Thoracic aorta (tissue), 2 donors: ENCODE measurements around the gene STOML1. TPM values are rescaled to one million over a fixed set of nuclear protein-coding genes. Genes with fewer than 3 reads are reported as not detected.

ENCODE experiments used
- ATAC-seq: fragments of 150-250 bp; one replicate; pipeline ENCODE4 v1.8.0; 2017; ENCODE audit warnings: low read depth; ENCODE audit not compliant: insufficient number of reproducible peaks, low FRiP score
- DNase-seq: peaks from one replicate; pipeline ENCODE4 v3.0.0-alpha.2; 2020; ENCODE audit warnings: low spot score
- H3K27ac ChIP-seq, 2 donors: fragments of 200-600 bp; sonication (generic); 1 replicate in 1 of 2; 2 replicates in 1 of 2; pipeline ENCODE4 v1.5.1; 2016; ENCODE audit warnings: mild to moderate bottlenecking in 2 of 2, moderate library complexity in 2 of 2
- H3K27me3 ChIP-seq: fragments of 200-600 bp; sonication (generic); replicated peaks from 2 replicates; pipeline ENCODE4 v1.6.0; 2016; ENCODE audit warnings: mild to moderate bottlenecking; ENCODE audit not compliant: insufficient read depth
- H3K36me3 ChIP-seq: fragments of 200-600 bp; sonication (generic); one replicate; pipeline ENCODE4 v1.5.1; 2016
- H3K4me1 ChIP-seq, 2 donors: fragments of 200-600 bp; sonication (generic); 1 replicate in 1 of 2; 2 replicates in 1 of 2; pipeline versions ENCODE4 v1.5.1 to v1.6.0; 2016; ENCODE audit warnings: low read depth in 2 of 2, mild to moderate bottlenecking in 1 of 2; ENCODE audit not compliant: control insufficient read depth in 1 of 2
- H3K4me3 ChIP-seq: fragments of 200-600 bp; sonication (generic); 2 replicates; pipeline ENCODE4 v1.5.1; 2016; ENCODE audit warnings: mild to moderate bottlenecking
- H3K9me3 ChIP-seq: fragments of 200-600 bp; sonication (generic); 2 replicates; pipeline ENCODE4 v1.5.1; 2016
- CTCF ChIP-seq: fragments of 200-600 bp; sonication (generic); IDR thresholded peaks from one replicate; pipeline ENCODE4 v1.5.1; 2019; ENCODE audit warnings: antibody characterized with exemption
- total RNA-seq, 2 donors: library from RNA; depleted of rRNA; stranded (reverse); fragments of >200 nt; gene quantifications; one replicate each; pipeline versions ENCODE4 v1.1.0 to v1.2.3, GENCODE V29; 2016

Gene STOML1
- total RNA-seq, 2 donors from 2014 or later: 23.6 to 37.9 TPM

GRCh38 chr15:74011610-74012009 lies 19.5 kb upstream of the STOML1 start:
- Histone ChIP-seq H3K4me1 (peaks cover 31 to 44% of the 10 kb centered on the region in 2 donors), H3K27ac (peak overlapping the region; percentile 6 to 42), H3K9me3 (no peaks in the 10 kb centered on the region), H3K36me3 (no peaks in the 10 kb centered on the region), H3K27me3 (no peaks in the 10 kb centered on the region), H3K4me3 (no peak overlapping the region)
- no peak for DNase-seq
- peak; percentile 36 for ATAC-seq
- no peak for TF ChIP-seq CTCF

GRCh38 chr15:74010929-74011540 lies 18.9 kb upstream of the STOML1 start:
- H3K4me3 ChIP-seq: no peak overlapping the region
- ATAC-seq: no peak
- H3K9me3 ChIP-seq: no peaks in the 10 kb centered on the region

GRCh38 chr15:74008901-74009300 lies 16.8 kb upstream of the STOML1 start:
- no peak for DNase-seq
- ATAC-seq: no peak
- Histone ChIP-seq H3K9me3 (no peaks in the 10 kb centered on the region), H3K27me3 (no peaks in the 10 kb centered on the region), H3K36me3 (no peaks in the 10 kb centered on the region), H3K27ac (no peak overlapping the region), H3K4me3 (no peak overlapping the region), H3K4me1 (peaks cover 33 to 59% of the 10 kb centered on the region in 2 donors)
- TF ChIP-seq CTCF: no peak

More at GRCh38 chr15:74010929-74011540, 18.9 kb upstream of the STOML1 start:
- Histone ChIP-seq H3K27me3 (no peaks in the 10 kb centered on the region), H3K36me3 (no peaks in the 10 kb centered on the region), H3K4me1 (peaks cover 33 to 48% of the 10 kb centered on the region in 2 donors), H3K27ac (peak overlapping the region; percentile 6 to 42)
- no peak for TF ChIP-seq CTCF
- no peak for DNase-seq

- no peaks in the 10 kb centered on the region for H3K36me3 ChIP-seq
- no peaks in the 10 kb centered on the region for H3K9me3 ChIP-seq
- TF ChIP-seq CTCF: no peak
- no peak overlapping the region for H3K4me3 ChIP-seq
- no peak overlapping the region for H3K27ac ChIP-seq
- ATAC-seq: no peak
- peaks cover 36 to 61% of the 10 kb centered on the region in 2 donors for H3K4me1 ChIP-seq
- DNase-seq: no peak
- no peaks in the 10 kb centered on the region for H3K27me3 ChIP-seq
Measured at GRCh38 chr15:74007820-74008371, 15.8 kb upstream of the STOML1 start.

- H3K4me3 ChIP-seq: no peak overlapping the region
- H3K4me1 ChIP-seq: peaks cover 32 to 62% of the 10 kb centered on the region in 2 donors
- no peak for ATAC-seq
- H3K27me3 ChIP-seq: no peaks in the 10 kb centered on the region
- DNase-seq: no peak
- TF ChIP-seq CTCF: no peak
- no peaks in the 10 kb centered on the region for H3K36me3 ChIP-seq
- H3K27ac ChIP-seq: peak overlapping the region in 1 of 2 donors; percentile 9
- H3K9me3 ChIP-seq: no peaks in the 10 kb centered on the region
Measured at GRCh38 chr15:74006774-74007639, 14.9 kb upstream of the STOML1 start.
